Measurements from ENCODE around the gene PDE4D.

DNA sequence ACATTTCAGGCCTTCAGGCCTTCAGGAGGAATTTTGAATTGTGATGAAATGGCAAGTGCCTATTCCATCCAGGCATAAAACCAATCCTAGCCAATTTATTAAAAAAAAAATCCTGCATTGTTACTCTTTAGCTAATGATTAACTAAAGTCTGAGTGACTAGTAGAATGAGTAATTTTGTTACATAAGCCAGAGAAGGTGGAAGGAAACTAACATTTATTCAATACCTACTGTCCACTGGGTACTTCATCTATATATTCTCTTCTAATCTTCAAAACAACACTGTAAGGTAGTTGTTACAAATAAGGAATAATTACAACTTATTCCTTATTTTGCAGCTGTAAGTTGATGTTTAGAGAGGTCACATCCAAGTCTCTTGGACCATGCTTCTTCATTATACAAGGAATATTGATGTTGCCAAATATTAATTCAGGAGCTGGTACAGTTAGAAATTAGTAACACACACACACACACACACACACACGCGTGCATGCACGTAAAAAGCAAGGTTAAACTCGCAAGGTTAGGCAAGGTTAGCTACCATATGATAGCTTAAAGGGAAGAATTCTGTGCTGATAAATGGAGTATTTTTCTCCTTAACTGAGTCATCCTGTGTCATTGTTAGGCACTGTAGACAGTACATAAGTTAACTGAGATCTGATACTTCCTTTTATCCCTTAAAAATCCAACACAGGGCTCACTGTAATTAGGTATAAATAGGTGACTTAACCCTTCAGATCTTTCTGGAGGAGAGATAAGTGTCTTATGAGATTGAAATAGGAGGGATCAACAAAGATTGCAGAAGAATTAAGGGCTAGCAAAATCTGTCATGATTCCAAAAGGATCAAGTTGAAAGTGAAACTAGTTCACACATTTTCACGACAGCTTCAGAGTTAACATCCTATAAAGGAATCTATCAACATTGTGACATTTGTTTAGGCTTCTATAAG lies 596.9 kb downstream of the PDE4D start:
- no peak for TF ChIP-seq POLR2A (IDR thresholded peaks at IDR 0.05; ENCODE audit: low read depth, low read length)
- TF ChIP-seq POLR2AphosphoS5 (IDR thresholded peaks at IDR 0.05; ENCODE audit: low read depth, low read length): no peak
